K562 (cell line): ENCODE data around the gene IRF2BP1.

ENCODE experiments used
- CTCF ChIP-seq, 3 experiments: IDR thresholded peaks in 2 of 3; conservative IDR thresholded peaks in 1 of 3; 2 replicates each; pipeline ENCODE4 v1.5.1; 2011 to 2012; ENCODE audit warnings: low read length in 3 of 3, mild to moderate bottlenecking in 3 of 3, control low read depth in 2 of 3, improper control_type of control experiment in 1 of 3, inconsistent platforms in 1 of 3, low read depth in 1 of 3, mixed read lengths in 1 of 3, moderate library complexity in 1 of 3; ENCODE audit not compliant: insufficient read depth in 2 of 3
- ELF1 ChIP-seq: fragments of 200-800 bp; sonication (Bioruptor generic); IDR thresholded peaks from 2 replicates; pipeline ENCODE4 v1.6.1; 2016; ENCODE audit warnings: missing genetic modification characterization, missing compliant biosample characterization
- ILK ChIP-seq: fragments of 450-650 bp; IDR thresholded peaks from 2 replicates; pipeline ENCODE4 v1.6.1; 2016; ENCODE audit warnings: missing genetic modification characterization, low read depth, mild to moderate bottlenecking, missing compliant biosample characterization, moderate library complexity, borderline replicate concordance

GRCh38 chr19:45929247-45929646, 43.3 kb upstream of the IRF2BP1 start:
- TF ChIP-seq CTCF (IDR thresholded peaks at IDR 0.05 in 2 of 3, conservative IDR thresholded peaks at IDR 0.05 in 1 of 3; ENCODE audit: insufficient read depth in 2 of 3, low read depth in 1 of 3, low read length in 3 of 3) (no peak), ILK (tag) (no peak), ELF1 (tag) (no peak)
